SW 1271 (cell line): ENCODE data around the gene TMEM114.

ENCODE experiments used
- DNase-seq, 2 experiments: peaks; one replicate each; lab custom pipeline; 2025; lab: John Stamatoyannopoulos, UW

TMEM114 gene

DNA sequence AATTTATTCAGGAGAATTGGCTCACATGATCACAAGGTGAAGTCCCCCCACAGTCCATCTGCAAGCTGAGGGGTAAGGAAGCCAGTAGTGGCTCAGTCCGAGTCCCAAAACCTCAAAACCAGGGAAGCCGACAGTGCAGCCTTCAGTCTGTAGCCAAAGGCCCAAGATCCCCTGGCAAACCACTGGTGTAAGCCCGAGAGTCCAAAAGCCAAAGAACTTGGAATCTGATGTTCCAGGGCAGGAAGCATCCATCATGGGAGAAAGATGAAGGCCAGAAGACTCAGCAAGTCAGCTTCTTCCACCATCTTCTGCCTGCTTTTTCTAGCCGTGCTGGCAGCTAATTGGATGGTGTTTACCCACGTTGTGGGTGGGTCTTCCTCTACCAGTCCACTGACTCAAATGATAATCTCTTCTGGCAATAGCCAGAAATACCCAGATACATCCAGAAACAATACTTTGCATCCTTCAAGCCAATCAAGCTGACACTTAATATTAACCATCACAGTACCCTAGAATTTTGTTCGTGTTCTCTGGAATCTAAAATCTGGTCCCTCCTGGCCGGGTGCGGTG lies 40.4 kb downstream of the TMEM114 start:
- no peak for DNase-seq

DNA sequence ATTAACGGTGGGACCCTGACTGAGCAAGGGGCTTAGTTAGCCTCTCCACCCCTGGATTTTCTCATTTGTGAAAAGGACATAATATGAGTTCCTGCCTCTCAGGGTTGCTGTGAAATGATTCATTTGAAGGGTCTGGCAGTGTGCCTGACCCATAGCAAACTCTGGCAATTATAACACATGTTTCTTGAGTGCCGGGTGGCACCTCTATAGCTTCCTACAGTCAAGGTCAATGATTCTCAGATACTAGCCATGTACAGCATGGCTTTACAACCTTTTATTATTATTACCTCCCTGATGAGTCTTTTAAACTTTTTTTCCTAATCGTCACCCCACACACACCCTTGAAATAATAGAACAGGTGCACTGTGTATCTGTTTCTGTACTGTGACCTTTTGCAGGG lies 42.1 kb downstream of the TMEM114 start:
- DNase-seq: no peak

DNA sequence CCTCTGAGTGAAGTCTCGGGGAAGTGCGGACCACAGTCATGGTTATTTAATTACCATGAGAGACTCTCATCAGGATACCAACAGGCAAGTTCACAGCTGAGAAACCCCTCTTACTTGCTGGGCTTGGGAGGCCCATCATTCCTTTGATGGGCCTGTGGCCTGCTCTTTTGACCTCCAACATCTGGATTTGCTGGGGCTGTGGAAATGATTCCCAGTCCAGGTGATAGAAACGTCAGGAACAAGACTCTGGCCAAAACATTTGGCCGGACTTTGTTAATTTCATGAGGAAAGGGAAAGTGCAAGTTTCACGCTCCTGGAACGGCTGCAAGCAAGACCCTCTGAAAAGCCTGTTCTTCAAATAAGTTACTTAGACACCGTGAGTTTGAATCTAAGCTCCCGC lies 42.5 kb downstream of the TMEM114 start:
- DNase-seq: no peak

DNA sequence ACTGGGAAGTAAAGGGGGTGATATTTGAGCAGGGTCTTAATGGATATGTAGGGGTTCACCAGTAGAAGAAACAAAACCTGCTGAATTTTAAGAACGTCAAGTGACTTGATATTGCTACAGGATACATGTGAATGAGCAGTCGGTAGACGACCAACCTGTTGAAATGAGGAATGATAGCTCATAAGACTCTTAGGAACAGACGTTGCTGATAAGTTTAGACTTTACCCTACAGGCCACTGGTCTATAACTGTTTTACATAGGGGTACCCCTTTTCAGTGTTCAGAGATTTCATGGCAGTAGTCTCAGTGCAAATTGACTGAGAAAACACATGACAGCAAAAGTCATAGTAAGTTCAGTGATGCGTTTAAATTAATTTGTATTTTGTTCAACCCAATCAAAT lies 45.9 kb downstream of the TMEM114 start:
- no peak for DNase-seq

DNA sequence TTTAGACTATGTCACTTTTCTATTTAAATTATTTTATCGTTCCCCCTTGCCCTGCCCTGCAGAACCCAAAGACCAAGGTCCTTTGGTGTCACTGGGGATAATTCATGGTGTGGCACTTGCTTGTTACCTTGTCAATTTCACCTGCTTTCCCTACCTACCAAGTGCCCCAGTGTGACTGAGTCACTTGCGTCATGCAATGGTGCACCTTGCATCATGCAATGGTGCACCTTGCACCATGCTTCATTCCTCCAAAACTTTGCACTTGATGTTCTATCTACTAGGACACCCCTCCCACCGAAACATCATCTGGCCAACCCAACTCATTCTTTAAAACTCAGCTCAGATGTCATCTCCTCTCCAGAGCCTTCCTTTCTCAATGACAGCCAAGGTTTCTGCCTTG lies 47.1 kb downstream of the TMEM114 start:
- DNase-seq: no peak

DNA sequence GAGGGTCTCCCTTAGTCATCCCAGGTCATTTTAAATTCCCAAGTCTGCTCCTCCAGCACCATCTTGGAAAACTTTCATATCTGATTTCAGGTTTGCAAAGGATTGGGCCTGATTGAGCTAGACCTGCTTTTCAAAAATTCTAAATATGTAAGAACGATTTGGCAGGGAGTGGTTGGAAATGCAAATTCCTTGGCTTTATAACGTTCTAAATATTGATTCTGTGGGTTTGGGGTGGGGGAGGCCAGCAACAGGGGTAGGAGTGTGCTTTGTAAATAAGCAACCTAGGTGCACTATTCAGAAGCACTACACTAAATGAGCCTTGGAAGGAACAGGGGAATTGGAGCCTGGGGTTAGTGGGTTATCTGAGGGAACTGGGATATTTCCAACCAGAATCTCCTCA lies 47.9 kb downstream of the TMEM114 start:
- DNase-seq: no peak

DNA sequence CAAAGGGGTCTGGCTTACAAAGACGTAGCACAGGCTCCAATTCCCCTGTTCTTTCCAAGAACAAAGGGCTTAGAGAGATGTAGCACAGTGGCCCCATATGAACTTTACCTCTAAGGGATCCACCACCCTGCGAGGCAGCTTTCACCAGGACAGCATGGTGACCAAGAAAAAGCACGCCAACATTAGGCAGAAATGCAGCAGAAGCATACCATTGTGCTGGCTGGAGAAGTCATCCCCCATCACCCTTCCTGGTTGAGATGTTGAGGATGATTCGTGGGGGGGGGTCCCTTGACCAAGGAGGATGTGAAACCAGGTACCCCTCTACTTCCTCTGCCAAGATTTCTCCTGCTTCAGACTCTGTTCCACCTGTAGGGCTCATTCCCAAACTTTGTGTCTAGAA lies 48.4 kb downstream of the TMEM114 start:
- DNase-seq: no peak

DNA sequence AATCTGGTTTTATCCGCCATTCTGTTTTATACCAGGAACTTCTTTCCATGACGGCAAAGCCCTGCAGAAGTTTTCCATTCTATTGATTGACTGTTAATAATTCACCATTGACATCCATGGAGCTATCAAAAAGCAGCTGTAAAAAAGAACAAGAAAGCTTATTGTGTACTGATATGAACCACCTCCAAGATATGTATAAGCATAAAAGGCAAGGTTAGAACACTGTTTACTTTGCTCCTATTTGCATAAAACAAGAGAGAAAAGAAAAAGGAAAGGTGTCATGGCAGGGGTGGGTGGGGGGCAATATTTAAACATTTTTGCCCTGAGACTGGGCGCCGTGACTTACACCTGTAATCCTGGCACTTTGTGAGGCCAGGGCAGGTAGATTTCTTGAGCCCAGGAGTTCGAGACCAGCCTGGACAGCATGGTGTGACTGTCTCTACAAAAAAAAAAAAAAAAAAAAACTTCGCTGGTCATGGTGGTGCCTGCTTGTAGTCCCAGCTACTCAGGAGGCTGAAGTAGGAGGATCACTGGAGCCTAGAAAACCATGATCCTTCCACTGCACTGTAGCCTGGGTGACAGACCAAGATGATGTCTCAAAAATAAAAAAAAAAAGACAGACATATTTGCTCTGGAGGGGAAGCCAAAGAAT lies 52.5 kb downstream of the TMEM114 start:
- no peak for DNase-seq

DNA sequence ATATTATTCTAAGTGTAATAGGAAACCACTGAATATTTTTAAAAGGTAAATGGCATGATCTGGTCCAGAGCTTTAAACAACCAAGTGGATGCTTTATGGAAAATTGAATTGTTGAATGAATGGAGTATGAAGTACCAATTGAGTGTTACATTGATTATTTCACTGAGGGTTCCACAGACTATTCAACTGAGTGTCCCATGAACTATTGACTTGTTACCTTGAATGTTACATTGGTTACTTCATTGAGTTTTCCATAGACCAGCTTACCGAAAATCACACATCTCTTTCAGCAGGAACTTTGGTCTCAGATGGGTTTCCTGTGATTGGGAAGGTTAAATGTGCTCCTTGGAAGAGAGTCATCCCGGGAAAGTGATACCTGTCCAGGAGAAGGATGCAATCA lies 56.8 kb downstream of the TMEM114 start:
- DNase-seq: no peak

DNA sequence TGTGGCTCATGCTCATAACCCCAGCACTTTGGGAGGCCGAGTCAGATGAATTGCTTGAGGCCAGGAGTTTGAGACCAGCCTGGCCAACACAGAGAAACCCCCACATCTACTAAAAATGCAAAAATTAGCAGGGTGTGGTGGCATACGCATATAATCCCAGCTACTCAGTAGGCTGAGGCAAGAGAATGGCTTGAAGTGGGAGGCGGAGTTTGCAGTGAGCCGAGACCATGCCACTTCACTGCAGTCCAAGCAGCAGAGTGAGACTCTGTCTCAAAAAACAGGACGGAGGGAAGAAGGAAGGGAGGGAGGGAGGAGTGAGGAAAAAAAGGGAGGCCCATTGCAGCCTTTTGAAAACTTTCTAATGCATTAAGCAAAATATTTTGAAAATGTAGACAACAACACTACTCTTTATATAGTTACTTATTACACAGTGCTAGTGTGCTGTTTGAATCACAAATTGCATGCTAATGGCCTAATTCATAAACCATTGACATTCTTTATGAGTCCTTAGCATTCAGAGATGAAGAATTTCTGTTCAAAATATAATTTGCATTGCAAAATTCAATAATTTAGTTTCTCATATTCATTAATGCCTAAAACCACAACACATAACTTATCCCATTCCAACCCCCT lies 59.4 kb downstream of the TMEM114 start:
- no peak for DNase-seq

DNA sequence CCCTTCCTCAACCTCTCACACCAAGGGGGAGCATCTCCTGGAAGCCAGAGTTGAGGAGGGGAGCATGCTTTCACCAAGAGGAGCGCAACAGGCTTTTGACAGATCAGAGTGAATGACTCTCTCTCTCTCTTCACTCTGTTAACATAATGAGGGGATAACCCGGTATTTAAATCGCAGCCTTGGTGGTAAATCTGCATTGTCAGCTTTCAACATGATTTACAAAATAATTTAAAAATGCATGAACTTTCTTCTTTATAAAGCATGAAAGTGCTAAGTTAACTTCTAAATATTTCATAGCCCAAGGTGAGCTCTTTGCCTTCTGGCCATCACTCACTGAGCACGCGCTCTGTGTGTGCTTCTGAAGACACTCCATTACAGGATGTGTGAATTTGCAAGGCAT lies 61.8 kb downstream of the TMEM114 start:
- no peak for DNase-seq

DNA sequence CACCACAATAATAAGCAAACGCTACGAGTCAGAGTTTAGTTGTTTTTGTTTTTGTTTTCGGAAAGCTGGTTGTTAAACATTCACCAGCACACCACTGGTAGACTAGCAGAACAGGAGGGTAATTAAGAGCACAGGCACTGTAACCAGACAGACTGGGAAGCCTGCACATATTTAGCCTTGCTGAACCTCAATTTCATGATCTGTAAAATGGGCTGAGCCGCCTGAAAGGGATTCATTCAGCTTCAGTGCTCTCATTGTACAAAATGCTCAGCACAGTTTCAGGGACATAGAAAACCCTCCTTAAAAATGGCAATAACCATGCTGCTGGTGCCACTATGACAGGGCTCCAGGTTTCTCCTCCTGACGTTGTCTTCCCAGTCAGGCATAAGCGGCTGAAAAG lies 66.4 kb downstream of the TMEM114 start:
- no peak for DNase-seq

DNA sequence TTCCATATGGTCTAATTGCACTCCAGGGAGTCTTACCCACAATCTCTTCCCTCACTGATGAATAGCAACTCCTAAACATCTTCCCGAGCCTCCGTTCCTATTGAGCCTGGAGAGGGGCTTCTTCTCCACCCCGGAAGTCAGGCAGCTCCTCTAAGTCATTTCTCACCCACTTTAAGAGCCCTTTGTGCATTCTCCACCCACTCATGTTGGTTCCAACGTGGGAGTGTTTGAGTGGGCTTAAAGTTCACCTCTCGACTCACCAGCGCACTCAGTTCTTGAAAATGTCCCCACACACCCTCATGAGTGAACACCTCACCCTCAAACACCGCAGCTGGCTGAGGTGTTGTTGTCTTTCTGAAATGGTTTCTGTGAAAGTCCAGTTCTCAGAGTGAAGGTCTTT lies 67.6 kb downstream of the TMEM114 start:
- DNase-seq: no peak

DNA sequence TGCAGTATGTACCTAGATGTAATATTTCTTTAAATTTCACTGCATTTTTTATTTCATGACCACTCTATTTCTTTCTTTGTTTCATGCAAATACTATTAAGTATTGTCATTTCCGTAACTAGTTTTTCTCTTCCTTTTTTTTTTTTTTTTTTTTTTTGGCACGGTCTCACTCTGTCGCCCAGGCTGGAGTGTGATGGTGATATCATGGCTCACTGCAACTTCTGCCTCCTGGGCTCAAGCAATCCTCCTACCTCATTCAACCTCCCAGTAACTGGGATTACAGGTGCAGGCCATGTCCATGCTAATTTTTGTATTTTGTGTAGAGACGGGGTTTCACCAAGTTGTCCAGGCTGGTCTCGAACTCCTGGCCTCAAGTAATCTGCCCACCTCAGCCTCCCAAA lies 70.7 kb downstream of the TMEM114 start:
- no peak for DNase-seq
